ENCODE measurements around the gene BRAP. TPM values are rescaled to one million over a fixed set of nuclear protein-coding genes. Genes with fewer than 3 reads are reported as not detected.

Gene BRAP
- total RNA-seq, 4 donors from 2014 or later: 9.2 to 16.8 (median 10.8) TPM

GRCh38 chr12:111672822-111673381, 12.9 kb downstream of the BRAP start:
- intact Hi-C loops (cut with DNase I): no loop called here
- no peak for DNase-seq
- Histone ChIP-seq H3K9me3 (no peaks in the 10 kb centered on the region), H3K4me3 (no peak overlapping the region), H3K27ac (no peak overlapping the region), H3K36me3 (peaks cover 20 to 99% (median 26%) of the 10 kb centered on the region in 3 donors), H3K4me1 (no peaks in the 10 kb centered on the region), H3K27me3 (no peaks in the 10 kb centered on the region)
- WGBS, 2 donors: 59 to 76% methylated on average over 3 to 10 of the region's 10 CpGs
- TF ChIP-seq CTCF (IDR thresholded peaks at IDR 0.05) (no peak), POLR2A (IDR thresholded peaks at IDR 0.05) (no peak)

GRCh38 chr12:111664961-111665865, 20.5 kb downstream of the BRAP start:
- H3K4me3 ChIP-seq: no peak overlapping the region
- H3K9me3 ChIP-seq: no peaks in the 10 kb centered on the region
- H3K4me1 ChIP-seq: no peaks in the 10 kb centered on the region
- H3K27me3 ChIP-seq: no peaks in the 10 kb centered on the region
- 80 to 84% methylated on average over 11 of the region's 11 CpGs for WGBS, 2 donors
- DNase-seq: no peak
- TF ChIP-seq POLR2A (IDR thresholded peaks at IDR 0.05): no peak
- no peak for TF ChIP-seq CTCF (IDR thresholded peaks at IDR 0.05)
- intact Hi-C loops (cut with DNase I): no loop called here
- no peak overlapping the region for H3K27ac ChIP-seq
- H3K36me3 ChIP-seq: peaks cover 13 to 100% (median 19%) of the 10 kb centered on the region in 3 donors

- intact Hi-C loops (cut with DNase I): no loop called here
- Histone ChIP-seq H3K27me3 (no peaks in the 10 kb centered on the region), H3K9me3 (no peaks in the 10 kb centered on the region), H3K4me1 (no peaks in the 10 kb centered on the region), H3K36me3 (peaks cover 9 to 100% (median 21%) of the 10 kb centered on the region in 3 donors), H3K27ac (no peak overlapping the region), H3K4me3 (no peak overlapping the region)
- 90 to 91% methylated on average over 4 to 5 of the region's 5 CpGs for WGBS, 2 donors
- DNase-seq: no peak
- TF ChIP-seq CTCF (IDR thresholded peaks at IDR 0.05) (no peak), POLR2A (IDR thresholded peaks at IDR 0.05) (no peak)
Observed at GRCh38 chr12:111664499-111664898, 21.3 kb downstream of the BRAP start.

- Histone ChIP-seq H3K27ac (no peak overlapping the region), H3K36me3 (peaks cover 0 to 100% (median 43%) of the 10 kb centered on the region in 3 donors), H3K4me1 (no peaks in the 10 kb centered on the region), H3K4me3 (no peak overlapping the region), H3K9me3 (no peaks in the 10 kb centered on the region), H3K27me3 (no peaks in the 10 kb centered on the region)
- intact Hi-C loops (cut with DNase I): no loop called here
- no peak for TF ChIP-seq CTCF (IDR thresholded peaks at IDR 0.05)
- TF ChIP-seq POLR2A (IDR thresholded peaks at IDR 0.05): no peak
- no peak for DNase-seq
- WGBS, 2 donors: 95 to 96% methylated on average over 3 to 4 of the region's 4 CpGs
Observed at GRCh38 chr12:111656016-111656415, 29.7 kb downstream of the BRAP start.

GRCh38 chr12:111655356-111655755, 30.4 kb downstream of the BRAP start:
- H3K9me3 ChIP-seq: no peaks in the 10 kb centered on the region
- H3K4me1 ChIP-seq: no peaks in the 10 kb centered on the region
- H3K27ac ChIP-seq: no peak overlapping the region
- intact Hi-C loops (cut with DNase I): no loop called here
- no peak for TF ChIP-seq POLR2A (IDR thresholded peaks at IDR 0.05)
- TF ChIP-seq CTCF (IDR thresholded peaks at IDR 0.05): no peak
- H3K36me3 ChIP-seq: peaks cover 0 to 100% (median 43%) of the 10 kb centered on the region in 3 donors
- WGBS, 2 donors: 88 to 89% methylated on average over 3 of the region's 3 CpGs
- no peaks in the 10 kb centered on the region for H3K27me3 ChIP-seq
- no peak overlapping the region for H3K4me3 ChIP-seq
- DNase-seq: no peak

Measured in esophagus squamous epithelium (tissue), 5 donors.